Measurements from ENCODE around the gene DGKQ.

DNA sequence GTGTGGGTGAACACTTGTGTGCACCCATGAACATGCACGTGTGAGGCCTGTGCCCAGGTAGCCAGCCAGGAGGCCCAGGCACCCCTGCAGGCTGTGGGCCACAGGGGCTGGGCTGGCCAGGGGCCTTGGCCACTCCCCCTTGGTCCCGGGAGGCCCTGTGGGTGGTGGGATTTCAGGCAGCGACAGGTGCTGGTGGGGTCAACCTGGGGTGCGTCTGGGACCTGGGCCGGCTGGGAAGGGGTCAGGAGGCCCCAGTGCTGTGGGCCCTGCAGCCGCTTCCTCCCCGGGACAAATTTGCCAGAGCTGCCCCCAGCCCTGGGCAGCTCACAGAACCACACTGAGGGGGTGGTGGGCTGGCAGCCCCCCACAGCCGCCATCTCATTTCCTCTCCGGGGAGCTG, 46.0 kb upstream of the DGKQ start:
- TF ChIP-seq POLR2AphosphoS5 (IDR thresholded peaks at IDR 0.05; ENCODE audit: low read depth, low read length) (no peak), TCF7L2 (IDR thresholded peaks at IDR 0.05; ENCODE audit: low read depth, low read length) (no peak), SIN3A (IDR thresholded peaks at IDR 0.05; ENCODE audit: borderline replicate concordance, insufficient read depth, low read depth, low read length) (no peak)
